Esophagus muscularis mucosa (tissue), 4 donors: Measurements from ENCODE around the gene OR5D14. TPM values are rescaled to one million over a fixed set of nuclear protein-coding genes. Genes with fewer than 3 reads are reported as not detected.

Source experiments
- DNase-seq: peaks from one replicate; pipeline ENCODE4 v3.0.0-alpha.2; 2017; ENCODE audit errors: extremely low spot score
- H3K27ac ChIP-seq, 4 donors: fragments of 200-600 bp; sonication (generic); replicated peaks in 1 of 4; 1 replicate in 3 of 4; 2 replicates in 1 of 4; pipeline ENCODE4 v1.5.1; 2016 to 2019; ENCODE audit warnings: mild to moderate bottlenecking in 1 of 4
- H3K27me3 ChIP-seq, 4 donors: fragments of 200-600 bp; sonication (generic); one replicate each; pipeline versions ENCODE4 v1.5.1 to v1.6.0; 2016 to 2019
- H3K36me3 ChIP-seq, 4 donors: fragments of 200-600 bp; sonication (generic); one replicate each; pipeline ENCODE4 v1.5.1; 2016 to 2019
- H3K4me1 ChIP-seq, 4 donors: fragments of 200-600 bp; sonication (generic); one replicate each; pipeline ENCODE4 v1.5.1; 2016 to 2019
- H3K4me3 ChIP-seq, 4 donors: fragments of 200-600 bp; sonication (generic); 1 replicate in 2 of 4; 2 replicates in 2 of 4; pipeline ENCODE4 v1.5.1; 2016 to 2019; ENCODE audit warnings: mild to moderate bottlenecking in 4 of 4, moderate library complexity in 1 of 4
- H3K9me3 ChIP-seq, 4 donors: fragments of 200-600 bp; sonication (generic); 1 replicate in 3 of 4; 2 replicates in 1 of 4; pipeline ENCODE4 v1.5.1; 2016 to 2019
- CTCF ChIP-seq, 3 experiments: fragments of 200-600 bp in 2 of 3; fragments of 450-650 bp in 1 of 3; sonication (generic) in 2 of 3; IDR thresholded peaks; one replicate each; pipeline ENCODE4 v1.5.1; 2017 to 2019; ENCODE audit warnings: antibody characterized with exemption in 3 of 3, mild to moderate bottlenecking in 2 of 3, moderate library complexity in 1 of 3
- EP300 ChIP-seq: sonication (generic); formaldehyde crosslinking; IDR thresholded peaks from one replicate; pipeline ENCODE4 v1.6.1; 2017; ENCODE audit warnings: antibody characterized with exemption
- POLR2A ChIP-seq: fragments of 450-650 bp; IDR thresholded peaks from one replicate; pipeline ENCODE4 v1.6.1; 2017; ENCODE audit warnings: antibody characterized with exemption, moderate library complexity, mild to moderate bottlenecking, low read depth
- POLR2AphosphoS5 ChIP-seq, 2 donors: sonication (generic); formaldehyde crosslinking; IDR thresholded peaks; one replicate each; pipeline ENCODE4 v1.6.1; 2017; ENCODE audit warnings: antibody characterized with exemption in 2 of 2
- WGBS: methylation state at CpG from one replicate; pipeline ENCODE4 v1.1.5; 2018; 5-methylcytosine and 5-hydroxymethylcytosine counted together
- intact Hi-C: fragments of 100-400 bp; cut with DNase I; formaldehyde crosslinking; loops from one replicate; pipeline ENCODE4 v1.15.1; 2023
- total RNA-seq, 4 donors: library from RNA; depleted of rRNA; stranded (reverse); fragments of >200 nt; gene quantifications; one replicate each; pipeline versions ENCODE4 v1.1.0 to v1.2.1, GENCODE V29; 2016

OR5D14 gene
- total RNA-seq, 4 donors from 2014 or later = not detected

DNA sequence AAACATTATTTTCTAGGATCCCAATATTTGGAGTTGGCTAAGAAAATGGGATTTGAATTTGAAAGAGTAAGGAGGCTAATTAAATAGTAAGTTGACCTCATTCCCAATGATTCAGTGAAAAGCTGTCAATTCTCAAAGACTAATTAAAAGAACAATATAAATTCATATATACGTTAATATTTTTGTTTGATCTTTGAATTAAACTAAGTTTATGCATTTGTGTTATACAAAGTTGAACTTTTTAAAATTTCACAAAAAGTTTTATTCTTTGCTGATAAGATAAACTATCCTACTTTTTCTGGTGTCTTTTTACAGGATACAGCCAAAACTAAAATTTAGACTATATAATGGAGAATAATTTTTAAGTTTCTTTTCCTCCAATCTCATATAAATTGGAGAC is 15.7 kb downstream of the OR5D14 start, which contains the start of gene OR5L1:
OR5L1 (plus strand) TSS at position 301 of the 400 bp plus-strand sequence. CDS start 100 bp downstream, outside the sequence.
- Histone ChIP-seq H3K27ac (no peak within 1 kb of the TSS), H3K27me3 (no peaks in the 10 kb centered on the region), H3K4me1 (no peaks in the 10 kb centered on the region), H3K36me3 (no peaks in the 10 kb centered on the region), H3K9me3 (peaks cover 0 to 4% (median 0%) of the 10 kb centered on the region in 4 donors), H3K4me3 (no peak within 1 kb of the TSS)
- intact Hi-C loops = no loop called here
- no peak for TF ChIP-seq POLR2A
- no peak for TF ChIP-seq EP300
- no peak for TF ChIP-seq POLR2AphosphoS5 (IDR thresholded peaks at IDR 0.05)
- TF ChIP-seq CTCF (IDR thresholded peaks at IDR 0.05) = no peak
- DNase-seq = no peak
- WGBS = 85% methylated on average over 1 of the region's 1 CpG

DNA sequence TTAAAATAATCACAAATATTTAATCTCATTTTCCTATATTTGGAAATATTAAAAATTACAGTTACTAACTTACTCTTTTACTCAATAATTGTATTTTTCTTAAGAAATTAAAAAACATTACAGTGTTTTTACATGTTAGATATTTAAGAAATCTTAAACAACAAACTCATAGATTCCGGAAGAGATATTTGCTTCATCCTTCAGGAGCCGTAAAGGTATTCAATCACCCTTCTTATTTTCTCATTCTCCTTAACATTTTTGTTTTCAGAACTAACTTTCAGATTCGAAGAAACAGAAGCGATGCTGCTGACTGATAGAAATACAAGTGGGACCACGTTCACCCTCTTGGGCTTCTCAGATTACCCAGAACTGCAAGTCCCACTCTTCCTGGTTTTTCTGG is 24.0 kb downstream of the OR5D14 start, which contains the start of gene OR5D18:
OR5D18 (plus strand) TSS at position 301 of the 400 bp plus-strand sequence; CDS start at position 301, 0 bp downstream.
- intact Hi-C loops = no loop called here
- WGBS = 81% methylated on average over 5 of the region's 5 CpGs
- Histone ChIP-seq H3K4me1 (no peaks in the 10 kb centered on the region), H3K27ac (no peak within 1 kb of the TSS), H3K36me3 (no peaks in the 10 kb centered on the region), H3K27me3 (no peaks in the 10 kb centered on the region), H3K4me3 (no peak within 1 kb of the TSS), H3K9me3 (no peaks in the 10 kb centered on the region)
- TF ChIP-seq EP300 (no peak), CTCF (IDR thresholded peaks at IDR 0.05) (no peak), POLR2AphosphoS5 (IDR thresholded peaks at IDR 0.05) (no peak), POLR2A (no peak)
- no peak for DNase-seq

DNA sequence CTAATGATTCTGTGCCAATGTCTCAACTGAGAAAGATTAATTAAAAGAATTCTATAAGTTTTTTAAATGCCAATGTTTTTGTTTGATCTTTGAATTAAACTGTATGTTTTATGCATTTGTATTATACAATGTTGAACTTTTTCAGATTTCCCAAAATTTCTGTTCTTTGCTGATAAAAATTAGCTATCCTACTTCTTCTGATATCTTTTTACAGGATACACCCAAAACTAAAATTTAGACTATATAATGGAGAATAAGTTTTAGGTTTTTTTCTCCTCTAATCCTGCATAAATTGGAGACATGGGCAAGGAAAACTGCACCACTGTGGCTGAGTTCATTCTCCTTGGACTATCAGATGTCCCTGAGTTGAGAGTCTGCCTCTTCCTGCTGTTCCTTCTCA is 31.6 kb downstream of the OR5D14 start, which contains the start of gene OR5L2:
OR5L2 (plus strand) TSS at position 301 of the 400 bp plus-strand sequence; CDS start at position 301, 0 bp downstream.
- no peaks in the 10 kb centered on the region for H3K36me3 ChIP-seq
- H3K9me3 ChIP-seq = no peaks in the 10 kb centered on the region
- no peak within 1 kb of the TSS for H3K4me3 ChIP-seq
- H3K27me3 ChIP-seq = no peaks in the 10 kb centered on the region
- DNase-seq = no peak
- H3K27ac ChIP-seq = no peak within 1 kb of the TSS
- TF ChIP-seq EP300 = no peak
- TF ChIP-seq POLR2A = no peak
- TF ChIP-seq CTCF (IDR thresholded peaks at IDR 0.05) = no peak
- TF ChIP-seq POLR2AphosphoS5 (IDR thresholded peaks at IDR 0.05) = no peak
- H3K4me1 ChIP-seq = no peaks in the 10 kb centered on the region
- intact Hi-C loops = no loop called here

- 40% methylated on average over 3 of the region's 3 CpGs for WGBS
- Histone ChIP-seq H3K9me3 (peaks cover 0 to 9% (median 0%) of the 10 kb centered on the region in 4 donors), H3K27me3 (no peaks in the 10 kb centered on the region), H3K4me1 (no peaks in the 10 kb centered on the region), H3K27ac (no peak within 1 kb of the TSS), H3K36me3 (no peaks in the 10 kb centered on the region), H3K4me3 (no peak within 1 kb of the TSS)
- intact Hi-C loops = no loop called here
- DNase-seq = no peak
- no peak for TF ChIP-seq EP300
Measured at GRCh38 chr11:55838452-55838851, 43.1 kb downstream of the OR5D14 start, which contains the start of gene OR5D16. Gene OR5D16, plus strand, starts transcription at chr11:55838752. Its CDS starts 0 bp downstream, at chr11:55838752.

Other genes with a start within 250 kb of the OR5D14 start
- not detected for gene OR4C15, start 241.1 kb upstream of the OR5D14 start, total RNA-seq
- not detected for gene OR4C16, start 223.4 kb upstream of the OR5D14 start, total RNA-seq
- not detected for gene OR4C11, start 187.9 kb upstream of the OR5D14 start, total RNA-seq
- not detected for gene OR4P4, start 160.4 kb upstream of the OR5D14 start, total RNA-seq
- not detected for gene OR4S2, start 147.2 kb upstream of the OR5D14 start, total RNA-seq
- gene OR4C6, start 133.4 kb upstream of the OR5D14 start, total RNA-seq = not detected
- not detected for gene OR5D13, start 22.1 kb upstream of the OR5D14 start, total RNA-seq
- not detected for gene OR5L1, start 15.8 kb downstream of the OR5D14 start, total RNA-seq
- gene OR5D18, start 24.1 kb downstream of the OR5D14 start, total RNA-seq = not detected
- not detected for gene OR5L2, start 31.7 kb downstream of the OR5D14 start, total RNA-seq
- gene OR5D16, start 43.2 kb downstream of the OR5D14 start, total RNA-seq = not detected
- not detected for gene TRIM51, start 87.7 kb downstream of the OR5D14 start, total RNA-seq
- not detected for gene OR5W2, start 119.0 kb downstream of the OR5D14 start, total RNA-seq
- not detected for gene OR5I1, start 140.8 kb downstream of the OR5D14 start, total RNA-seq
- gene OR10AG1, start 174.4 kb downstream of the OR5D14 start, total RNA-seq = not detected
- not detected for gene OR5F1, start 199.1 kb downstream of the OR5D14 start, total RNA-seq
- not detected for gene OR5AS1, start 232.1 kb downstream of the OR5D14 start, total RNA-seq